ENCODE data around the gene PTBP3.
"Not testable (repeated sequence)": the region's sequence is repeated elsewhere in the genome, so short reads cannot be mapped to it uniquely, and the experiment has no call there.

The PTBP3 gene

DNA sequence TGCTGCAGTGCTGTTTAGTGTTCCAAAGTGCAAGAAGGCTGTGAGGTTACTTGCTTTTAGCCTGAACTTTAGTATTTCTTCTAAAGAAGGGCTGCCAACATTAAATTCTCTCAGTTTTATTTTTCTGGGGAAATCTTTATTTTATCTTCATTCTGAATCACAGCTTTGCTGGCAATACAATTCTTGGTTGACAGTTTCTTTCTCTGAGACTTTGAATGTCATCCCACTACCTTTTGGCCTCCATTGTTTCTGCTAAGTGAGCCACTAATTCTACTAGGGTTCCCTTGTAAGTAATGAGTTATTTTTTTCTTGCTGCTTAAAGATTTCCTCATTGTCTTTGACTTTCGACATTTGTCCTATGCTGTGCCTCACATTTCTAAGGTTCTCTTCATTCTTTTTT lies 126.0 kb downstream of the PTBP3 start:
- no peak for DNase-seq (ENCODE audit: low read depth in 2 of 2)

DNA sequence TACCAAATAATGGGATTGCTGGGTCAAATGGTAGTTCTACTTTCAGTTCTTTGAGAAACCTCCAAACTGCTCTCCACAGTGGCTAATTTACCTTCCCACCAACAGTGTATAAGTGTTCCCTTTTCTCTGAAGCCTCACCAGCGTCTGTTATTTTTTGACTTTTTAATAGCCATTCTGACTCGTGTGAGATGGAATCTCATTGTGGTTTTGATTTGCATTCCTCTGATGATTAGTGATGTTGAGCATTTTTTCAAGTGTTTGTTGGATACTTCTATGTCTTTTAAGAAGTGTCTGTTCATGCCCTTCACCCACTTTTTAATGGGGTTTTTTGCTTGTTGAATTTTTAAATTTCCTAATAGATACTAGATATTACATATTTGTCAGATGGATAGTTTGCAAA lies 129.9 kb downstream of the PTBP3 start:
- DNase-seq (ENCODE audit: low read depth in 2 of 2): no peak

DNA sequence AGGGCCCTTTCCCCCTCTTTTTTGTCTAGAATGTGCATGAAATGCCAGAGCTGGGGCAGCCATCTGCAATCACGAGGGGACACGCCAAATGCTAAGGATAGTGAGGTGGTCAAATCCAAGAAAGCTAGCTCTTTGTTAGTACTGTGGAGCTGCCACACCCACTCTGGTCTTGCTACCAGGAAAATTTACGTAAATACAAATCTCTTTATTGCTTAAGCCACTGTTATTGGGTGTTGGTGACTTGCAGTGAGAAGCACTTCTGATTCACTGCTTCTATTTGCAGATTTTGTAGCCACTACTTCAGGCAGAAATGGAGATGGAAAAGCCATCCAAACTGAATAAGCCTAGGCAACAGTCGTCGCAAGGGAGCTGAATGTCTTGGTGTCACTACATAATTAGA lies 132.7 kb downstream of the PTBP3 start:
- DNase-seq (ENCODE audit: low read depth in 2 of 2): no peak

DNA sequence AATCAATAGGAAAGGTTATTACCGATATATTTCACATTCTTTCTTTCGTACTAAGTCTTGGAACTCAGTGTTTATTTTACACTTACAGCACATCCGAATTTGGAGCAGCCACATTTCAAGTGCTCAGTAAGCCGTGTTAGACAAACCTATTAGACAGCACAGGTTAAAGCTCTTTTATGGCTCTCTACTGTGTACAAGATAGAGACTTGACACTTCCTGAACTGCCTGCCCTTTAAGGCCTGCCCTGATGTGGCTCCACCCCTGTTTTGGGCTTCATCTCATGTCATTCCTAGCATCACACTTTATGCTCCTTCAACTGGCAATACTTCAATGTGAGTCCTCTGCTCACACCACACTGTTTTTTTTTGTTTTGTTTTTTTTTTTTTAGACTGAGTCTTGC lies 134.8 kb downstream of the PTBP3 start:
- DNase-seq (ENCODE audit: low read depth in 2 of 2): no peak

DNA sequence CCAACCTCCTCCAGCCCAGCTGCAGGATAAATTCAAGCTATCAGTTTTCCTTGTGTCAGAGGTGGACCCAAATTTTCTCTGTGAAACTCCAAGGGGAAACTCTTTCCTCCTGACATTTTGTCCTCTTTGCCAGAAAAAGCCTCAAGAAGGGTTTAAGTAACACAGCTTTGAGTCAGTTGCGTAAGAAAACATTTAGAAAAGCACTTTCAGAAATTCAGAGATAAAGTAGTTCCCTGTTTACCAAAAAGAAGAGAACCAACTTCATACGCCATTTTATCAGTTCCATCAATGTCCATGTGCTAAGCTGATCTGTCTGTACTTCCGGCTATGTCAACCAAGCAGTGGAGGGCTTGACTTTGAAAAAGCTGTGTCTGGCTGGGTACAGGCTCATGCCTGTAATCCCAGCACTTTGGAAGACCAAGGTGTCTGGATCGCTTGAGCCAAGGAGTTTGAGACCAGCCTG lies 138.4 kb downstream of the PTBP3 start:
- DNase-seq (ENCODE audit: low read depth in 2 of 2): no peak

DNA sequence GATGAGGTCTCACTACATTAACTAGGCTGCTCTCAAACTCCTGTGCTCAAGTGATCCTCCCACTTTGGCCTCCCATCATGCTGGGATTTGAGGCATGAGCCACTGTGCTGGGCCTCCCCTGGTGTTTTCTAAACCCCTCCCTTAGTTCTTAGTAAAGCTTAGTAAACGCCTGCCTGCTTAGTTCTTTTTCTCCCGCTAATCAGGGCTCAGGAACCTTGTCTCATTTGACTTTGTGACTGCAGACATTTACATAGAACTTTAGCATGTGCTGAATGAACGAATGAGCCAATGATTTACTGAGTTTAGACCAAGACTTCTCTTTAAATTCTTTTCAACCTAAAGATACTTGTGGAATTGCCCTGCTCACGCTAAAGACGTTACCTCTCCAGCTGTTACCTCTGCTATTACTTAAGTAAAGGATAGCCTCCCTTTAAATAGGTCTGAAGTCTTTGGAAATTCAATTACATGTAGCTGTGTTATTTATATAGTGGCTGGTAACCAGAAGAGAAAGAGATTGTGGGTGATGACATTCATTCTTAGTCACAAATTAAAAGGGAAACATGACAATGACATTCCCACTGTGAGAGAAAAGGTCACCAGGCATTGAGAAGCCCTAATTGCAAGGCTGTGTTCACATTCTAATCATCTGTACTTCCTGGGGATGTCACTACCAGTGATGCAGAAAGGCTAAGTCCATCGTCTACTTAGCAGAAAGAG lies 139.7 kb downstream of the PTBP3 start:
- DNase-seq (ENCODE audit: low read depth in 2 of 2): no peak

DNA sequence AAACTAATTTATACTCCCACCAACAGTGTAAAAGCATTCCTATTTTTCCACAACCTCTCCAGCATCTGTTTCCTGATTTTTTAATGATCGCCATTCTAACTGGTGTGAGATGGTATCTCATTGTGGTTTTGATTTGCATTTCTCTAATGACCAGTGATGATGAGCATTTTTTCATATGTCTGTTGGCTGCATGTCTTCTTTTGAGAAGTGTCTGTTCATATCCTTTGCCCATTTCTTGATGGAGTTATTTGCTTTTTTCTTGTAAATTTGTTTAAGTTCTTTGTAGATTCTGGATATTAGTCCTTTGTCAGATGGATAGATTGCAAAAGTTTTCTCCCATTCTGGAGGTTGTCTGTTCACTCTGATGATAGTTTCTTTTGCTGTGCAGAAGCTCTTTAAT lies 143.1 kb downstream of the PTBP3 start:
- not testable (repeated sequence) for DNase-seq (ENCODE audit: low read depth in 2 of 2)

DNA sequence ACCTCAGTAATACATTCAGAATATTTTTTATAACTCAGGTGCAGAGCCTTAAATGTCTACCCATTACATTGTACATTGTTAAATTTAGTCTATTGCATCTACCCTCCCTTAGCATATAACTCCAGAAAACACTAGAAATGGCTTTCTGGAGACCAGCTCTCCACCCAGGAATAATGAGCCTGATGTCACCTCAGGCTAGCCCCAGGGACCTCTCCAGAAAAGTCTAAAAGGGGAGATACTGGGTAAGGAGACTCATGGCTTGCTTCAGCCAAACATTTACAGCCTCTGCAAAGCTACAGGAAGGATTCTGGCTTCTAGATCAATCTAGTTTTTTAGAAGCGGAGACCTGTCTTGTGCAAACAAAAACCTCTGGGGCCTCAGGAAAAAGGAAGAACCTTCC lies 144.5 kb downstream of the PTBP3 start:
- DNase-seq (ENCODE audit: low read depth in 2 of 2): no peak

DNA sequence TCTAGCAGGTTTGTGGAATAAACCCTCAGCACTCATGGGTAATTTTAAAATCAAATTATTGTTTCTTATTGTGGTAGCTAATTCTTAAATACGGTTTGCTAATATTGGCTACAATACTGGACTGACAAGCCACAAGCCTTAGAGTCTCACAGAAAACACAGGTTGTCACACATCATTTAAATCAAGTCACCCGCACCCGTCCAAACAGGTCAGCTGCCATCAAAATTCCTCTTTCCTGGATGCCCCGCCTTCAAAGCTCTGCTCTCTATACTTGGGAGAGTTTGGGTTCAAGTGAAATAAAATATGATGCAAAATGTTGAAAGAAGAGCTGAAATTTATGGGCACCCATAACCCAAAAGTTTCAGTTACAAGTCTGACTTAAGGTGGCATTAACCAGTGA lies 146.0 kb downstream of the PTBP3 start:
- no peak for DNase-seq (ENCODE audit: low read depth in 2 of 2)

DNA sequence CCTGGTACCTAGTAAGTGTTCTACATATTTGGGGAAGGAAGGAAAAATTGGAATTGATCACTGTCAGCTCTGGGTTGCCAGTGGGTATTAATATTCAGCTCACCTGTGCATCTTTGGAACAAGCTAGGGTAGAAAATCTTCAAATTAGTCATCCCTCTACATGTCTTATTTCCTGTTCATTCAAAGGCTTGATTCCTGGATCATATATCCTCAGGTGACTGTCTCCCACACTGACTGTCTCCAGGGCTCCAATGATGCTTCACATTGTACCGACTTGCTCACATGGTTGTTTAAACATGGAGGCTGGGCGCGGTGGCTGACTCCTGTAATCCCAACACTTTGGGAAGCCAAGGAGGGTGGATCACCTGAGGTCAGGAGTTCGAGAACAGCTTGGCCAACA lies 146.7 kb downstream of the PTBP3 start:
- no peak for DNase-seq (ENCODE audit: low read depth in 2 of 2)

DNA sequence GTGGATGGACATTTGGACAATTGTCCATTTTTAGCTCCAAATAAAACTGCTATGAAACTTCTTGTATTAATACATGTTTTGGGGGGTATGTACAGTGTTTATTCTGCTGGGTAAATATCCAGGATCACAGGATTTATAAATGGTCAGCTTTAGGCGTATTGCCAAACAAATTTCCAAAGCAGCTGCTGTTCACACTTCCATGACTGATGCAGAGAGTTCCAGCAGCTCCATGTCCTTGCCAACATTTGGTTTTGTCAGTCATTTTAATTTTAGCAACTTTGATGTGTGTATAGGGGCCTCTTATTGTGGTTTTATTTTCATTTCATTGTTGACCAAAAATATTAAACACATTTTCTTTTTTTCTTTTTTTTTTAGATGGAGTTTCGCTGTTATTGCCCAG lies 148.5 kb downstream of the PTBP3 start:
- no peak for DNase-seq (ENCODE audit: low read depth in 2 of 2)

DNA sequence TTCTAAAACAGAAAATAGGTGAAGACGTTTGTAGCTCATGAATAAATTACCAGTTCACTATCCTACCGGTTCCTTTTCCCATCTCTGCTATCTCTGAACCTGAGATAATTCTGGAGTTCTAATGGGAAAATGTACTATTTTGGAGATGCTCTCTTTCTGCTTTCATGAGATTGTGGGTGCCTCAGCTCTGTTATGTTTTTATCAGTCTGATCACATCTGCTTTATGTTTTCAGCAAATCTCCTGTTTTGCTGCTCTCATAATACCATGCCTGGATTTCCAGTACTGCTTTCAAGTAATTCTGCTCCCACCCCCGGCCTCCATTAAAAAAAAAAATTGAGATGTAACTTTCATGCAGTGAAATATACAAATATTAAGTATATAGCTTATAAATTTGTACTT lies 149.2 kb downstream of the PTBP3 start:
- no peak for DNase-seq (ENCODE audit: low read depth in 2 of 2)

DNA sequence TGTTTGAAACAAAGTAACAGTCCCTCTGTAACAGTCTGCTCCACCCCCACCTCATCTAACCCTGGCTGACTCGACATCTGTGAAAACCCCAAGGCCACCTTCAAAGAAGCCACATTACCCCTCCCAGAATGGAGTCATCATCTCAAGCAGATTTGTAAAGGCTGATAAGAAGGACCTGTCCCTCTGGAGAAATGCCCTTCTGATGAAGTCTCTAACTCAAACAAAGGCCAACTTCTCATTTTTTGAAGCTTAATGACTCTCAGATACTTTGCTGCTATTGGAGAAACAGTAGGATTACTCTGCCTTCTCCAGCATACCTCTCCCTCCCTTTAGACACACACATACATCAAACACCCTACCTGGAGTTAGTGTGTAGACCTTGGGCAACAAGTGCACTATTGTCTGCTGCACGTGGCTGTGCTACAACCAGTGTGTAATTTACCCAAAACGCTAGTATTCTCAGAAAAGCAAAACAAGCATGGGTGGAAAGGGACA lies 153.0 kb downstream of the PTBP3 start:
- peak; percentile 25 to 47 for DNase-seq (ENCODE audit: low read depth in 2 of 2)

DNA sequence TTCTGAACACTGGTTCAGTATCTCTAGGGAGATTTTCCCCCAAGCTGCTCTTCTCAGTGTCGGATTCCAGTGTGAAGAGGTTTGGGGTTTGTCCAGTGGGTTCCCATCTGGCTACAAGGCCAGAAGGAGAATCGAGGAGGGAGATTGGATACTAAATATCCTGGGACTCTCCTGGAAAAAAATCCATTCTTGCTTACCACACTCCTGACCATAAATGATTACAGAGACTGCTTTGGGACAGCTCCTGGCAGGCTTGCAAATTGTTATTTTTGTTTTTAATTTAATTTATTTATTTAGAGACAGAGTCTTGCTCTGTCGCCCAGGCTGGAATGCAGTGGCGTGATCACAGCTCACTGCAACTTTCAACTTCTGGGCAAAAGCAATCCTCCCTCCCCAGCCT lies 153.6 kb downstream of the PTBP3 start:
- DNase-seq (ENCODE audit: low read depth in 2 of 2): no peak

DNA sequence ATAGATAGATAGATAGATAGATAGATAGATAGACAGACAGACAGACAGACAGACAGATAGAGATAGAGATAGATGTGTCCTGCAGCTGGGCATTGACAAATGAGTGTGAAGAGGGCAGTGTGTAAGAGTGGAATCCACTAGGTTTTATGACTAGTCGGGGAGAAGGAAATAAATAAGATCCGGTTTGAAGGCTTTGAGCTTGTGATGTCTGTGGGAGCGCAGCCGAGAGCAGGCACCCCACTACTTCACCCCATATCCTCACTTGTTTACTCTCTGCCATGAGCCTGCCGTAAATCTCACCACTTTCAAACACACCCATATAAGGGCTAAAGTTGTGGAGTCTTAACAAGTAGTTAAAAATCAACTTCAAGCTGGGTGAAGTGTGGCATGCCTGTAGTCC lies 156.9 kb downstream of the PTBP3 start:
- DNase-seq (ENCODE audit: low read depth in 2 of 2): peak in 1 of 2 donors; percentile 6

DNA sequence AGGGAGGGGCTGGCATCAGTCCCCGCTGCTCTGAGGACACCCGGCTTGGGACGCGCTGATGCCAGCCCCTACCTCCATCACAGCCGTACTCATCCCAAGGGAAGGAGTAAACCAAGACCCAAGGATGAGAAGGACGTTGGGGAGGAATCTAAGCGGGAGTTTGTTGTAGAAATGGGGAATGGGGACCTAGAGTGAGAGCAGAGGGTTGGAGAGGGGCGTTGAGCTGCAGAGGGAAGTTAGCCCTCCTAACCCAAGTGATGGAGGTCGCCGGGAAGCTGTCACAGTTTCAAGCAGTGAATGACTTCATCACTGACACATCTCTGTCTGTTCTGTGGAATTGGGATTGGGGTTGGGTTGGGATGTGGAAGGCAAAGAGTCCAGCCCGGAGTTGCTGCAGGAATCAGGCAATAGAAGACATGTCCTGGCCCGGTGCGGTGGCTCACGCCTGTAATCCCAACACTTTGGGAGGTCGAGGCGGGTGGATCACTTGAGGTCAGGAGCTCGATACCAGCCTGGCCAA lies 157.6 kb downstream of the PTBP3 start:
- no peak for DNase-seq (ENCODE audit: low read depth in 2 of 2)

DNA sequence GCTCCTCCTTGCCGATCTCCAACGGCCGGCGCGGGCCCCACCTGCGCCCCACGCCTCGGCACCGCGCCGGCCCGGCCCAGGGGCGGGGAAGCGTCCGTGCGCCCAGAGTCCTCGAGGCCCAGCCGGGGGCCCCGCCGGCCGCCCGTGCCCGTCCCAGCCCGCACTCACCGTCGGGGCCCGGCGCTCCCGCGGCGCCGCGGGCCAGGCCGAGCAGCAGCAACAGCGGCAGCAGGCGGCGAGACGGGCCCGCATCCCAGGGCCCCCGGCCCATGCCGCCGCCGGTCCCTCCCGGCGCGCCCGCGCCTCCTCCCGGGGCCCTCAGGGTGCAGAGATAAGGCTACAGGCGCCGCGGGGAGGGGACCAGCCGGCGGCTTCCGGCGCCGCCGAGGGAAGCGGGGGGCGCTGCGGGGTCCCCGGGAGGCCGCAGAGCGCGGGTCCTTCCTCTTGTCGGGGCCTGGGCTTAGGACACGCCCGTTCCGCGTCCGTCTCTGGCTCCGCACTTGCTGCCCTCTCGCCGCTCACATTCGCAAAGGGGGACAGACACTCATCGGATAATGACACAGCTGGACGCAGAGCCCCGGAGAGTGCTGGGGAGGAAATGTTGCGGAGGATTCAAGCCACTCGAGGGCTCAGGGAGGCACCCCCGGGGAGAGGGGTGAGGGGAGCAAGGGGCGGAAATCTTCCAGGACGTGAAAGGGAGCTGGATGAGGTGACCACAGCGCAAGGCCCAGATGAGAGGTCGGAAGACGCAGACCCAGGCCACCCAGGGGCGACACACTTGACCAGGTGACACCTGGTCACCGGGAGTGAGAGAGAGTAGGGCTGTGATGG lies 158.2 kb downstream of the PTBP3 start, which contains the start of gene SUSD1:
Gene SUSD1 (minus strand): TSS at position 333 of the 831 bp plus-strand sequence. CDS start 62 bp downstream, at position 271.
- DNase-seq (ENCODE audit: low read depth in 2 of 2): peak in 1 of 2 donors; percentile 18

DNA sequence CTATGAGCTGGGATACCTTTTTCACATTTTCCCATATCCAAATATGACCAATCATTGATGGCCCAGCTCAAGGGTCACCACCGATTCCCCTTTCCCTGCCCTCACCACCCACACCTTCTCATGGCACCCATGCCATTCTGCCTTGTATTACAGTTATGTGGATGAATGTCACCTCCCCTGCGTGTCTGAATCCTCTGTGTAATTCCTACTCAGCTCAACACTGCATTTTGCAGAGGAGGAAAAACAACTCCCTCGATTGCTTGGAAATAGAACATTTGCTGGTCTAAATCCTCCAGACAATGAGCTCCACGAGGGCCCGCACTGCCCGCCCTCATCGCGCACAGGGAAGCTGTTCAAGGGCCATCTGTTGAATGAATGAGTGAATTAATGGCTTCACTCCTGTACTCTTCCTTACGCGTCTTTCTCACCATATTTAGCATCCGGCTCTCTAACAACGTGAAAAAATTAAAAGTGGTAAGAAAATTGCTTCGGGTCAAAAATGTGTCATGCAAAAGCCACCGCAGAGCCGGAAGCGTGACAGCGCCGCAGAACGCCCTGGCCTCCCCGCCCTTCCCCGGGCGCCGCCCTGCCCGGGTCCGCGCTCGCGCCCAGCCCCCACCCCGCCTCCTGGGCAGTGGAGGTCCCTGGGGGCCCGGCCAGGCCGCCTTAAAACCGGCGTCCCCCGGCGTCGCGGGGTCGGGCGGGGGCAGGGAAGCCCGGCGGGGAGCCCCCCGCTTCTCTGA lies 159.0 kb downstream of the PTBP3 start:
- DNase-seq (ENCODE audit: low read depth in 2 of 2): peak; percentile 51 to 72

DNA sequence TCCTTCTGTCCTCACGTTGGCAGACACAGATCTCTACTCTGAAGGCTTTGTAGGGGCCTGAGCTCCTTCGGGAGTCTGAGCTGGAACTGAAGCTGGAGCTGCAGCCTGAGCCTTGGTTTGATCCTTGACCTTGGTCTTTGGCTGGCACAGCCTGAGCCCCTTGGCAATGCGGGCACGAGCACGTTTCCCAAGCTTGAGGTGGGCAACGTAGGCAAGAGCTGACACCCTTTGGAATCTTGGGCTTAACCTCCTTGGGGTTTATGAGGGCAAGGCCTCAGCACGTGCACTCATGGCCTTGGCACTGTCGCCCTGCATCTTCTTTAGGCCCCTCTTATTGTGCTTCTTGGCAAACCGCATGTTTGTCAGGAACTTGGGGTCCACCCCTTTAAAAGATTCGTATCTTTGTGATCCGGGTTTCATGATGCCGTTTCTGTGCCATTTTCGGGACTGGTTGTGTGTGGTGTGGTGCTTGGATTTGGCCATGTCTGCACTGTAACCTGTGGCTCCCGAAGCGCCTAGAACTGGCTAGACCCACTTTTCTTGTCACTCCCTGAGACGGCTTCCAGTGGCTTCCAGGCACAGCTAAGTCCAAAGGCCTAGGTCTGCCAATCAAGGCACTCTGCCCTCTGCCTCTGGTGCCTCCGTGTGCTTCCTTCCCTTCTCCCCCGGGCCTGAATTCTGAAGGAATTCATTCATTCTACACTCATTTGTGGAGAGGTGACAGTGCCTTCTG lies 159.8 kb downstream of the PTBP3 start:
- no peak for DNase-seq (ENCODE audit: low read depth in 2 of 2)

DNA sequence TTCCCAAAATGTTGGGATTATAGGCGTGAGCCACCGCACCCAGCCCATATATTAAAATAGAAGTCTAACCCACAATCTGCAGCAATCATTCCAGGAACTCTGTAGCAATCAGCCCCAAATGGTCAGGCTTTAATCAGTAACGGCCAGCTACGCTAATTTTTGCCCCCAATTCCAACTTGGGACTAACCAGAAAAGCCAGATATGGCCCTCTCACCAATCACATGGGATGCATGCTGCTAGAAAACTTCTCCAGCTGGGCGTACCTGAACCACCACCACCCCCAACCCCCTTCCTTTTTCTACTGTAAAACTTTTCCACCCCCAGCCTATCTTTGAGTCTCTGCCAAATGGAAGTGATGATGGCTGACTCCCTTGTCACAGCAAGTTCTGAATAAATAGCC lies 162.5 kb downstream of the PTBP3 start:
- no peak for DNase-seq (ENCODE audit: low read depth in 2 of 2)

DNA sequence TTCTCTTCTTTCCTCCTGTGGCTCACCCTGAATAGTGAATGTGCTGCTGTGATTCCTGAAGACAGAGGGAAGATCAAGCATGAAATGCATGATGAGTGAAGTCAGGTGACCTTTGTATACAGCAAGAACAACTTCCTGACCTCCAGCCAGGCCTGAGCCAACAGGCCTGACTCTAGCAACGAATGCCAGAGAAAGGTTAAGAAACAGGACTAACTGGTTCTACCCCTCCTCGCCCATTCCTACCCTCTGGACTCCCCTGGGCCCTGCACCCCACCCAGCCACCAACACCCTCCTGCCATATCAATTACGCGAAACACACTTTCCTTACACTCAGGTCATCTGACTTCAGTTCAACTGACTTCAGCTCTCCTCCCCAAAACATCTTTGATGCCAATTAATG lies 163.2 kb downstream of the PTBP3 start:
- no peak for DNase-seq (ENCODE audit: low read depth in 2 of 2)

Data from stimulated activated CD8-positive, alpha-beta memory T cell treated with anti-CD3 and anti-CD28 coated beads, Interleukin-7, amount 100 ng/mL, for 4 hours (primary cell).